IPS DF 4.7 (cell line): Measurements from ENCODE around the gene TOGARAM2.

Experiments used
- DNase-seq: peaks from one replicate; pipeline ENCODE4 v3.0.0-alpha.2; 2013; ENCODE audit warnings: low spot score; ENCODE audit errors: extremely low read depth

Gene TOGARAM2

GRCh38 chr2:29053223-29053622, 72.1 kb downstream of the TOGARAM2 start:
- no peak for DNase-seq

GRCh38 chr2:29053670-29054400, 72.7 kb downstream of the TOGARAM2 start:
- DNase-seq = no peak

DNA sequence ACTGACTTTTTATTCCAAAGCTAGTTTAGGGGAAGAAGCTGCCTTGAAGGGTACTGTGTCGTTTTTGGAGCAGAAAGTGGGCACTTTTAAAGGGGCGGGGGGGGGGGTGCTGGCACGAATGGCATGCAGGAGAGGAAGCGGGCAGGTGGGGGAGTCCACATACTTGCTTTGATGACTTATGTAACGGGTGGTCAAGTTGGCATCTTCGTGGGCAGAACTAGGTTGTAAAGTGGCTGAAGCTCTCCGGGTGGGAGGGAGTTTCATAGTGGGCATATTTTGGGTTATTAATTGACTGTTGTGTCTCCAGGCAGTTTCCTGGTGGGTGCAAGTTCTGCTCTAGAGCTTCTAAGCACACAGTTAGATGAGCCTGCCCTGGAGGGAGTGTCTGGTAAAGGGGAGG, 73.3 kb downstream of the TOGARAM2 start:
- DNase-seq = no peak

- no peak for DNase-seq
Observed at GRCh38 chr2:29055601-29056000, 74.5 kb downstream of the TOGARAM2 start.

DNA sequence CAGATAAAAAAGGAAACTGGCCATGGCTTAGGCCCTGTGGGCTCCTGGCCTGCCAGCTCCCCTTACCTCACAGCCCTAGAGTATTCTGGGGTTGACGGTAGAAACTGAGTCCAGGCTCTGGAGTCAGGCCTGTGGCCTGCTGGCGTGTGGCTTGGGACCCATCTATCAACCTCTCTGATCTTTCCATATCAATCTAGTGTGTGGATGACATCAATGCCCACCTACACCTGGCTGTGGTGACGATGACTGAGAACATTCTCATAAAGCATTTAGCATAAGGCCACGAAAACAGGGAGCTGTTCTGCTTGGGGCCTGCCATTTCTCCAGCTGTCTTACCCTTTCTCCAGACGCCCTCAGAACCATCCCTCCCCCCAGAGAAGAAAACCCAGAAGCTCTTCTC, 75.4 kb downstream of the TOGARAM2 start:
- no peak for DNase-seq

- no peak for DNase-seq
Observed at GRCh38 chr2:29057006-29057405, 75.9 kb downstream of the TOGARAM2 start.

DNA sequence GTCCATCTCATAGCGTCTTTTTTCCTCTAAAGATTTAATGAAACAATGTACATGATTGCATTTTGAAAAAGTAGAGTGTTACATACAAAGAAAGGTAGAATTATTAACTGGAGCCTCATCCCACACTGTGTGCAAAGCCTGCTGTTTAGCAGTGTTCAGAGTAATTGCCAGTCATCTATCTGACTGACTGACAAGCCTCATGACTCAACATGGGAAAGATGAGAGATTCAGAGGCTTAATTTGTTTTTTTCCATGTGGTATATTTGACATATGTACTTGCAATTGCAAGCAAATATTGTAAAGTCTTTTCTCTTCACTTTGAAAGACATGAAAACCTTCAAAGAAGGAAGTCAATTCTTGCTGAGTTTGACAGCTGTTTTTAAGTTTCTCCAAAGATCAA, 78.5 kb downstream of the TOGARAM2 start:
- no peak for DNase-seq

GRCh38 chr2:29060441-29060840, 79.3 kb downstream of the TOGARAM2 start:
- DNase-seq = no peak

DNA sequence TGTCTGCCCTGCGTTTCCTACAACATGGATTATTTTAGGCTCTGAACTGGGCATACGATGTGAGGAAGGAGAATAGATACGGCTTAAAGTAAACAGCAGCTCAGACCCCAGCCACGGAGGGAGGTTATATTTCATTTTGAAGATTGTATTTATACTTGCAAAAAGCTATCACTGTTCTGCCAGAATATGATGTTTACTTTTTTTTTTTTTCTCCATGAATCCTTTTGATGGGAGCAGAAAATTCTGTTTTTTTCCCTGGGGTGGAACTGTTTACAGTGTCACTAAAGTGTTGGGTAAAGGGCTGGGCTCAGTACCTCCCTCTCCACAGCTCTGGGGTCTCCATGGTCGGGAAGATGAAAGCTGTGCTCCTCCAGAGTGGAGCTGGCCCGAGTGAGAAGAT, 80.1 kb downstream of the TOGARAM2 start:
- DNase-seq = no peak

DNA sequence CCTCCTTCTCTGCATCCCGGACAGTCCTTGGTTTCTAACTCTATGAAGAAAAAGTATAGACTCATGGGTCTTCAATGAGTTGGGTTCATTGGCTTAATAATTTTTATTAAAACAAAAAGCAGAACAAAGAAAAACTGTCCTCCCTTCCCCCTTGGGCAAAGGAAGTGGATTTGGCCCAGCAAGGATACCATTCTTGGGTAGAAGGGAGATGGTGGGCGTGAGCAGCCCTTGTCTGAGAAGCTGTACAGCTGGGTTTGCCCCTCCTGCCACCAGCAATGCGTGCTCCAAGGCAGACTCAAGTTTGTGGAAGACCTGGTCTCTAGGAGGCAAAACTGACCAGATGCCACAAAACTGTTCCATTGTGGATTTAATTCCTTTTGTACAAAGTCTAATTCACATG, 80.5 kb downstream of the TOGARAM2 start:
- no peak for DNase-seq

- no peak for DNase-seq
Observed at GRCh38 chr2:29062371-29062770, 81.3 kb downstream of the TOGARAM2 start.

GRCh38 chr2:29063056-29063455, 82.0 kb downstream of the TOGARAM2 start:
- no peak for DNase-seq

- DNase-seq = no peak
Observed at GRCh38 chr2:29063646-29064345, 82.7 kb downstream of the TOGARAM2 start.

GRCh38 chr2:29064346-29064715, 83.2 kb downstream of the TOGARAM2 start:
- DNase-seq = no peak

DNA sequence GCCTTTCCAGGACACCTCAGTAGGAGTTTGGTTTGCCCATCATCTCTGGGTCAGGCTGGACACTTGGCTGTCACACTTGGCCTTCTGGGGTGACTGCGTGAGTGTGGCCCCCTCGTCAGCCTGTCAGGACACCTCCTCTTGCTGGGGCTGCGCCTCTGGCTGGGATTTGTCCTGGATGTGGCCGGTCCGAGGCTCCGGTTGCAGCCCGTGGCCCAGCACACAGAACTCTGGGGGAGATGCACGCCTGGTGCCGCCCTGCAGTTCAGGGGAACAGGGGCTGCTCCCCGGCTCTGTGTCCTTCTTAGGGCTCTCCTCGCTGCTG, 83.6 kb downstream of the TOGARAM2 start:
- DNase-seq = no peak

DNA sequence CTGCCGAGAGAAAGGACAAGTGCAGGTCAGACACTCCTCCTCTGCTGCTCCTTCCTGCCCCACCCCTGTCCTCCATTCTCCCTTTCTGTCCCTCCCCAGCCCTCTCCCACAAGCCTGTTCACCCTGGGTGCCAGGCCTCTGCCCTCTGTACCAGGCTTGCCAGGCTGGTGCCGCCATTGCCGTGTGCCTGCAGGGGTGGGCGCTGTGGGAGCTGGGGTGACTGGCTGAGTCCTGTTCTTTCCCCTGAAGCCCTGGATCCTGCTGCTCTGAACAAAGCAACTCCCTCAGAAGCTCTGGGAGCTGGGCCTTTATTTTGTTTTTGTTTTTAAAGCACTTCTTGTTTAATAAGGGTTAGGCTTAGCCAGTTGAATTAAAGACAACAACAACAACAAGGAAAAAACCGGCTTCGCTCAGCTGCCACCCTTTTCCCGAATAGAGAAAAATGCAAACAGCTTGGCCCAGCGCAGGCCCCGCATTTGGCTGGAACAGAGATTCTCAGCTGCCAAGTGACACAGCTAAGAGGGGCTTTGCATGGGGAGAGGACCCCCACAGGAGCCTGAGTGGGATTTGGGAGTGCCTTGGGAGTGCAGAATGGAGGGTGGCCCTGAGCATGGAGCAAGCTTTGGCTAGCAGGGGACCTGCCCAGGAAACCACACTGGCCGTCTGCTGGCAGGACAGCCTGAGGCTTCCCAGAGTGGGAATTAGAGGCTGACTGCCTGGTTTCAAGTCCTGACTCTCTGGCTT, 84.1 kb downstream of the TOGARAM2 start:
- DNase-seq = no peak

- DNase-seq = no peak
Observed at GRCh38 chr2:29066271-29066860, 85.3 kb downstream of the TOGARAM2 start.

DNA sequence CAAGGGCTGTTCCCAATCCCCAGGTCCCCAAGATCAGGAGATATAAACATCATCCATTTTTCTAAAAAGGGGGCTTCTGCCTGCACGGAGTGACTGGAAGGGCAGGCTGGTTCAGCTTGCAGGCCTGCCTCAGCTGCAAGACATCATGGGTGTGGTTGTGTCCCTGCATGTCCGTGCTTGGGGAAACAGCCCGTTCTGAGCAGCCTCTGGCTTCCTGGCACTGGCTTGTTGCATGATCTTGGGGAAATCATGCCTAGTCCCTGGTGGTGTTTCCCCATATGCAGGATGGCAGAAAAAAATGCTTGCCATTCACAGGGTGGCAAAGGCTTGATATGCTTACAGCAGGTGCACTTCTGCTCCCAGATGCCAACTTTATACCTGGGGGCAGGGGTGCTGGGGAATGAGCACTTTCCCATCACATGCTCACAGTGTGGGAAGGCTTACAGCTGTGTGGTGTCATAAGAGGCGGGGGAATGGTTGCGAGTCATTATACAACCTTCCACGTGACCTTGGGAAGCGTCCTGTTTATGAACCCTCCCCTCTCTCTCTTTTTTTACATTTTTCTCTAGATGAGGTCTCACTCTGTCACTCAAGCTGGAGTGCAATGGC, 86.0 kb downstream of the TOGARAM2 start:
- no peak for DNase-seq

DNA sequence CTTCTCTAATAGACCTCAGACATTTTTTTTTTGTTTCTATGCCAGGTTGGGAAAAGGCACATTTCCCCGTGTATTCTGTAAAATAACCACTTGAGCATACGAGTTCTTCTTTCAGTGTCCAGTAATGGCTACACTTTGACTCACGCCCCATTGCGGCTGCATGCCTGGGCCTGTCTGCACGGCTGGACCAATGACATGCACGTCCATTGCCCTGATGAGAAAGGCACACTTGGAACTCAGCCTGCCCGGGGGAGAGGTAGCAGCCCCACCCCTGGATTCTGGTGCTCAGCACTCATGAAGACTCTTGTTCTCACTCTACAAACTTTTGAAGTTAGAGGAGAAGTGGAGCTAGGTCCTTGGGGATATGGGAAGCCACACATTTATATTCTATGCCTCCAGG, 87.4 kb downstream of the TOGARAM2 start:
- no peak for DNase-seq

DNA sequence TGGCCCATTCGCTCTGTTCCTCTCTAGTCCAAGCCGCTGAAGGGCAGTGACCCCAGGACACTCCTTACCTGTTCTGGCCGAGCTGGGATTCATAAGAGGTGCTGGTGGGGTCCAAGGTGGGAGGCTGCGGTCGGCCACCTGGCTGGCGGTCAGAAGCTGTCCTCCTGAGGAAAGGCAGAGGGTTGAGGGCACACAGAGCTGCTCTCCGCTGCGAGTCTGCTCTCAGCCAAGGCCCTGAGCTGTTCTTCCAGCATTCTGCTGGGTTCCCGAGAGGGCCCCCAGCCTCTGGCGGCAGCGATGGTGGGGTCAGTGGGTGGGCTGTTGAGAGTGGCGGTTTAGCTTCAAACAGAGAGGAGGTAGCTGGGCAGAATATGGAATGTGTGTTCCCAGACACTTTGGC, 89.4 kb downstream of the TOGARAM2 start:
- DNase-seq = no peak

DNA sequence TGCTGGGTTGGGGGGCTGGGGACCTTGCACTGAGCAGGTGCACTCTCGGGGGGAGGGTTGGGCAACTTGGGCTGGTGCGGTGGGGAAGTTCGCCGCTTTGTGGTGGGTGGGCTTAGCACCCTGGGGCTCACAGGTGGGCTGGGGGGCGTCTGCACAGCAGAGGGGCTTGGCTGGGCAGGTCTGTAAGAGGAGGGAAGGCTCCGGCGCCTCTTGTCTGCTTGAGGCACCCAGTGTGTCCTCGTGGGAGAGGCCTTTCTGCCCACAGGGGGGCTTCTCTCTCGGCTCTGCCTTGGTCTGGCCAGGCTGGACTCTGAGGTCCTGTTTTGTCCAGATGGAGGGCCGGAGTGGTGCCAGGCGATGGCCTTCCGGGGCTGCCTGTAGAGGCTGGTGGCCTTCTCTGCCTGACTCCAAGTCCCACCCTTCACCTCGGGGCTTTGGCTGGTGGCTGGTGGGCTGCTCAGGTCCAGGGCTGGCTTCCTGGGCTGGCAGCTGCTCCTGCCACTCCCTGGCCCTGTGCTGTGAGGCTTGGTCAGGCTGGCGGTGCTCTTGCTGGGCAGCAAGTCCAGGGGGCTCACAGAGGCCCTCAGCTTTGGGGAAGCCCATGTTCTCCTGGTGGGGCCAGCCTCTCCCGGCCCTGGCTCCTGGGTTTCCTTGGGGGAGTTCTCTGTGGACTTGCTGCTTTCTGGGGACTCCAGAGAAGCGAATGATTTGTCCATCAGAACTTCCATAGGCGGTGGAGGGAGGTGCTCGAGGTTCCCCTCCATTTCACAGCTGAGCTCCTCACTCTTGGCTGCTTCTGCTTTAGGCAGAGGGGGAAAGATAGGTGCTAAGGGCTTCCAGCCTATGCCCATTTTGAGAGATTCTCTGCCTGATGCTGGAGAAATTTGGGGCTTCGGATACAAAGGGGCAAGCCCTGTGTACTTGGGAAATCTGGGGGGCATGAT, 90.2 kb downstream of the TOGARAM2 start:
- no peak for DNase-seq
